Retinal pigment epithelial cell (primary cell): Measurements from ENCODE around the gene KRT35.

Source experiments
- DNase-seq: peaks from one replicate; pipeline ENCODE4 v3.0.0-alpha.2; 2010; ENCODE audit warnings: low read depth
- H3K4me3 ChIP-seq: 2 replicates; pipeline ENCODE4 v1.5.1; 2011; ENCODE audit warnings: mild to moderate bottlenecking, low read length, control low read depth, moderate library complexity
- TF ChIP-seq, protein P1 (sequence below): conservative IDR thresholded peaks from 2 replicates; pipeline ENCODE4 v1.5.1; 2011; ENCODE audit warnings: low read depth, low read length, control low read depth, inconsistent platforms

The KRT35 gene

DNA sequence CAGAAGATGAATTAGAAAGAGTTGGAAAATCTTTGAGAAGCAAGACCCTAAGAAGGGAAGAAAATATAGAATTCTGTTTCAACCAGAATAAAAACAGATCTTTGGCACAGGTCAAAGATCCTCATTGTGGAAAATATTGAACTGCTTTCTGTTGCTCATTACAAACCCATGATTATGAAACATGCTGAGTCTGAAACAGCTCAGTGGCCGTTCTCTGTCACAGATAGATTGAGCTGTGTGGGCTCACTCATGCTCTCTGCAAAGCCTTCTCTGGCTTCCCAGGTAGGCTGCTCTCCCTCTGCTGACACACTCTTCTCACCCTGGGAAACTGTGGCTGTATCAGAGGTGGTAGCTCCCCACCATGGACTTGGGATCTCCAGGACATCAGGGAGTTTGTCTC, 36.8 kb downstream of the KRT35 start:
- no peak overlapping the region for H3K4me3 ChIP-seq
- TF ChIP-seq, protein P1, sequence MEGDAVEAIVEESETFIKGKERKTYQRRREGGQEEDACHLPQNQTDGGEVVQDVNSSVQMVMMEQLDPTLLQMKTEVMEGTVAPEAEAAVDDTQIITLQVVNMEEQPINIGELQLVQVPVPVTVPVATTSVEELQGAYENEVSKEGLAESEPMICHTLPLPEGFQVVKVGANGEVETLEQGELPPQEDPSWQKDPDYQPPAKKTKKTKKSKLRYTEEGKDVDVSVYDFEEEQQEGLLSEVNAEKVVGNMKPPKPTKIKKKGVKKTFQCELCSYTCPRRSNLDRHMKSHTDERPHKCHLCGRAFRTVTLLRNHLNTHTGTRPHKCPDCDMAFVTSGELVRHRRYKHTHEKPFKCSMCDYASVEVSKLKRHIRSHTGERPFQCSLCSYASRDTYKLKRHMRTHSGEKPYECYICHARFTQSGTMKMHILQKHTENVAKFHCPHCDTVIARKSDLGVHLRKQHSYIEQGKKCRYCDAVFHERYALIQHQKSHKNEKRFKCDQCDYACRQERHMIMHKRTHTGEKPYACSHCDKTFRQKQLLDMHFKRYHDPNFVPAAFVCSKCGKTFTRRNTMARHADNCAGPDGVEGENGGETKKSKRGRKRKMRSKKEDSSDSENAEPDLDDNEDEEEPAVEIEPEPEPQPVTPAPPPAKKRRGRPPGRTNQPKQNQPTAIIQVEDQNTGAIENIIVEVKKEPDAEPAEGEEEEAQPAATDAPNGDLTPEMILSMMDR, result no peak
- no peak for DNase-seq

- TF ChIP-seq, protein P1, result no peak
- no peak for DNase-seq
- H3K4me3 ChIP-seq, result no peak overlapping the region
These were observed 38.2 kb downstream of the KRT35 start for GRCh38 chr17:41442739-41443138.

GRCh38 chr17:41440531-41441033, 40.4 kb downstream of the KRT35 start, which contains the start of gene KRT38:
Gene KRT38 (minus strand): TSS chr17:41440983. CDS start chr17:41440921, 62 bp downstream.
- H3K4me3 ChIP-seq, result no peak within 1 kb of the TSS
- no peak for DNase-seq
- TF ChIP-seq, protein P1, result no peak

DNA sequence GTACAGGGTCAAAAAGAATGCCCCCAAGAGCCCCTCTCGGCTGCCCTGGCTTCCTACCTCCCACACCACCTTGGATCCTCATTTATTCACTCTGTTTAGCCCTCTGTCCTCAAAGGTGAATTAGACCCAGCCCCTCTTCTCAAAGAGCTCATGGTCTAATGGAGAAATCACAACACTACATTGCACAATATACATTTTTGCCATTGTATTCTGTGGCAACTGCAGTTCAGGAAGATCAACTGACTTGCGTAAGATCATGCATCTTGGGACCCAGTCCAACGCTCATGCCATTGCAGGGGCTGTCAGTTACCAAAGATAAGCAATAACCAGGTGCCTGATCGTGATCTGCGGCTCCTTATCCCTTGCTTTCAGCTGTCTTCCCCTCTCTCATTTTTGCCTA, 41.6 kb downstream of the KRT35 start:
- DNase-seq, result no peak
- TF ChIP-seq, protein P1, result no peak
- H3K4me3 ChIP-seq, result no peak overlapping the region

GRCh38 chr17:41437769-41438168, 43.2 kb downstream of the KRT35 start:
- no peak for DNase-seq
- H3K4me3 ChIP-seq, result no peak overlapping the region
- TF ChIP-seq, protein P1, result no peak

- no peak overlapping the region for H3K4me3 ChIP-seq
- TF ChIP-seq, protein P1, result no peak
- DNase-seq, result no peak
These were observed 43.7 kb downstream of the KRT35 start for GRCh38 chr17:41437254-41437653.

DNA sequence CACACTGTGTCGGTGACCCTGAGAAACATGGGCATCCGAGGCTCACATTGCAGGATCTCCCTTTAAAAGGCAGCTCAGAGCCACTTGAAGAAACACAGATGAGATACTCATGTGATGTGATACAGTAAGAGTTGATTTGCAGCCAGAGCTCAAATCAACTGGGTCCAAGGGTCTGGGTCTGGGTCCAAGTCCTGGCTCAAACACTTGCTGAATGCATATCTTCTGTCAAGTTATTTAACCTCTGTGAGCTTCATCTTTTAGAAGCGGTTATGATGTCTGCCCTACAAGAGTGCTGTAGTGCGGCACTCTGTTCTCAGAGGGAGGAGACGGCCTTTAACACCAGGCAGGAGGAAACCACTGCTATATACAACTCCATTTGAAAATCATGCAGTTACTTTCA, 46.5 kb downstream of the KRT35 start:
- TF ChIP-seq, protein P1, result no peak
- H3K4me3 ChIP-seq, result no peak overlapping the region
- DNase-seq, result no peak
